SH-SY5Y (cell line): ENCODE results near the gene DNAJB12.

Experiments used
- GATA2 ChIP-seq: IDR thresholded peaks from 2 replicates; pipeline ENCODE4 v1.6.1; 2011; ENCODE audit warnings: mild to moderate bottlenecking, low read depth, low read length
- GATA3 ChIP-seq: IDR thresholded peaks from 2 replicates; pipeline ENCODE4 v1.6.1; 2011; ENCODE audit warnings: low read depth, mild to moderate bottlenecking, low read length, moderate library complexity

DNA sequence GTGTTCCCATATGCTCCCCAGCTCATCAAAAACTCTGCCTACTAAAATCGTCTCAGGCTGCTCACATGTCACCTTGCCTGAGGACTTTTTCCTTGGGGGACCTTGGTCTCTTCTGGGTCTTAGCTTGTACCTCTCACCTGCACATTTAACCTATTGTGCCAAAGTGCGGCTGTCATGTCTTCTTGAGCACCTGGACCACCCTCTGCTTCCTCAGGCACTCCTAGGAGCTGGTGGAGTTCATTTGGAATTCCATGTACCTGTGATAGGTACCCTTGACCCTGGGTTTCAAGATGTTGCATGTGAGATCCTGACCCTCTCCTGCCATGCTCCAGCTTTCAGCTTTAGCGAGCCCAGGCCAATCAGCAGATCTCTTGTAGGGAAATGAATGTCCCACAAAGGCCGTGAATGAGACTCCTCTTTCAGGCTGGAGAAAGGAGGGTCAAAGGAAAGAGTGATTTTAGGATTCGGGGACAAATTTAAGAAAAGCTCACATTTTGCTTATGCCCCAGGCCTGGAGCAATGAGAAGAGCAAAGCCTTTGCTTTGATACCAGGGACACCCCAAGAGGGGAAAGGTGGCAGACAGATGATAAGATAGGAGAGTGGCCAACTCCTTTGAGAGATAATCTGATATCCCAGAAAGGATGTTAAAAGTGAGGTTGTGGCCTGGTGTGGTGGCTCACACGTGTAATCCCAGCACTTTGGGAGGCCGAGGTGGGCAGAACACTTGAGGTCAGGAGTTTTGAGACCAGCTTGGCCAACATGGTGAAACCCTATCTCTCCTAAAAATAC is 10.6 kb upstream of the DNAJB12 start:
- TF ChIP-seq GATA2: no peak
- TF ChIP-seq GATA3: no peak
